Ishikawa (cell line): Measurements from ENCODE around the gene ZHX3.

Source experiments
- CREB1 ChIP-seq: IDR thresholded peaks from 2 replicates; pipeline ENCODE4 v1.6.1; 2012; ENCODE audit warnings: low read depth
- EGR1 ChIP-seq: IDR thresholded peaks from 2 replicates; pipeline ENCODE4 v1.6.1; 2012
- EP300 ChIP-seq: IDR thresholded peaks from 2 replicates; pipeline ENCODE4 v1.6.1; 2012; ENCODE audit warnings: borderline replicate concordance
- FOXM1 ChIP-seq: IDR thresholded peaks from 2 replicates; pipeline ENCODE4 v1.6.1; 2012; ENCODE audit warnings: low read depth, borderline replicate concordance
- MAX ChIP-seq: IDR thresholded peaks from 2 replicates; pipeline ENCODE4 v1.6.1; 2012
- NFIC ChIP-seq: IDR thresholded peaks from 2 replicates; pipeline ENCODE4 v1.6.1; 2012
- RAD21 ChIP-seq: IDR thresholded peaks from 2 replicates; pipeline ENCODE4 v1.6.1; 2012; ENCODE audit warnings: low read depth
- TAF1 ChIP-seq: IDR thresholded peaks from 2 replicates; pipeline ENCODE4 v1.6.1; 2012; ENCODE audit warnings: low read depth, mild to moderate bottlenecking
- TCF12 ChIP-seq: IDR thresholded peaks from 2 replicates; pipeline ENCODE4 v1.6.1; 2012; ENCODE audit warnings: low read depth
- TEAD4 ChIP-seq: IDR thresholded peaks from 2 replicates; pipeline ENCODE4 v1.6.1; 2012
- YY1 ChIP-seq: IDR thresholded peaks from 2 replicates; pipeline ENCODE4 v1.6.1; 2012; ENCODE audit warnings: low read depth
- ZBTB7A ChIP-seq: IDR thresholded peaks from 2 replicates; pipeline ENCODE4 v1.6.1; 2012; ENCODE audit warnings: low read depth
- TF ChIP-seq, protein P1 (sequence below): IDR thresholded peaks from 2 replicates; pipeline ENCODE4 v1.6.1; 2012; ENCODE audit warnings: low read depth, mild to moderate bottlenecking
- TF ChIP-seq, protein P2 (sequence below): IDR thresholded peaks from 2 replicates; pipeline ENCODE4 v1.6.1; 2012

DNA sequence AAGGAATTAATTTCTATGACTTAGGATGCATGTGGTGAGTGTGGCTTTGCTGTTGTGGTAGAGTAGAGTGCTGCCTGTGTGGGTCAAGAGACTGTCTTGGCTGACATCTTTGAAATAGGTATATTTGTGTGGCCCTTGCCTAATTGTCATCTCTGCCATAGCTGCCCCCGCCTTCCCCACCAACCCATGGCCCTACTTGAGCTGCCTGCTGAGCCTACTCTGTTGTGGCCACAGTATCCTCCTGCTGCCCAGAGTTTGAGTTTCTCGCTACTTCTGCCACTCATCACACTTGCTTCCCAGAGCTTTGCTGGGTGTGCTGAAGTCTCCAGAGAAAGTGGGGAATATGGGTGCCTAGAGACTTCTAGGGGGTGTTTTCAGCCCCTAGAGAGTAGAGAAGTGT lies 172.2 kb downstream of the ZHX3 start:
- TF ChIP-seq YY1, result no peak
- no peak for TF ChIP-seq RAD21
- TF ChIP-seq, protein P1, sequence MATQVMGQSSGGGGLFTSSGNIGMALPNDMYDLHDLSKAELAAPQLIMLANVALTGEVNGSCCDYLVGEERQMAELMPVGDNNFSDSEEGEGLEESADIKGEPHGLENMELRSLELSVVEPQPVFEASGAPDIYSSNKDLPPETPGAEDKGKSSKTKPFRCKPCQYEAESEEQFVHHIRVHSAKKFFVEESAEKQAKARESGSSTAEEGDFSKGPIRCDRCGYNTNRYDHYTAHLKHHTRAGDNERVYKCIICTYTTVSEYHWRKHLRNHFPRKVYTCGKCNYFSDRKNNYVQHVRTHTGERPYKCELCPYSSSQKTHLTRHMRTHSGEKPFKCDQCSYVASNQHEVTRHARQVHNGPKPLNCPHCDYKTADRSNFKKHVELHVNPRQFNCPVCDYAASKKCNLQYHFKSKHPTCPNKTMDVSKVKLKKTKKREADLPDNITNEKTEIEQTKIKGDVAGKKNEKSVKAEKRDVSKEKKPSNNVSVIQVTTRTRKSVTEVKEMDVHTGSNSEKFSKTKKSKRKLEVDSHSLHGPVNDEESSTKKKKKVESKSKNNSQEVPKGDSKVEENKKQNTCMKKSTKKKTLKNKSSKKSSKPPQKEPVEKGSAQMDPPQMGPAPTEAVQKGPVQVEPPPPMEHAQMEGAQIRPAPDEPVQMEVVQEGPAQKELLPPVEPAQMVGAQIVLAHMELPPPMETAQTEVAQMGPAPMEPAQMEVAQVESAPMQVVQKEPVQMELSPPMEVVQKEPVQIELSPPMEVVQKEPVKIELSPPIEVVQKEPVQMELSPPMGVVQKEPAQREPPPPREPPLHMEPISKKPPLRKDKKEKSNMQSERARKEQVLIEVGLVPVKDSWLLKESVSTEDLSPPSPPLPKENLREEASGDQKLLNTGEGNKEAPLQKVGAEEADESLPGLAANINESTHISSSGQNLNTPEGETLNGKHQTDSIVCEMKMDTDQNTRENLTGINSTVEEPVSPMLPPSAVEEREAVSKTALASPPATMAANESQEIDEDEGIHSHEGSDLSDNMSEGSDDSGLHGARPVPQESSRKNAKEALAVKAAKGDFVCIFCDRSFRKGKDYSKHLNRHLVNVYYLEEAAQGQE, result no peak
- TF ChIP-seq TCF12, result no peak
- TF ChIP-seq CREB1, result no peak
- TF ChIP-seq, protein P2, sequence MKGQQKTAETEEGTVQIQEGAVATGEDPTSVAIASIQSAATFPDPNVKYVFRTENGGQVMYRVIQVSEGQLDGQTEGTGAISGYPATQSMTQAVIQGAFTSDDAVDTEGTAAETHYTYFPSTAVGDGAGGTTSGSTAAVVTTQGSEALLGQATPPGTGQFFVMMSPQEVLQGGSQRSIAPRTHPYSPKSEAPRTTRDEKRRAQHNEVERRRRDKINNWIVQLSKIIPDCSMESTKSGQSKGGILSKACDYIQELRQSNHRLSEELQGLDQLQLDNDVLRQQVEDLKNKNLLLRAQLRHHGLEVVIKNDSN, result no peak
- TF ChIP-seq ZBTB7A, result no peak
- TF ChIP-seq NFIC, result no peak
- no peak for TF ChIP-seq EP300
- no peak for TF ChIP-seq FOXM1
- TF ChIP-seq MAX, result no peak
- no peak for TF ChIP-seq TEAD4
- no peak for TF ChIP-seq TAF1
- no peak for TF ChIP-seq EGR1
